Fibroblast of lung (primary cell): ENCODE measurements around the gene NEUROG1. TPM values are rescaled to one million over a fixed set of nuclear protein-coding genes. Genes with fewer than 3 reads are reported as not detected.

Experiments
- DNase-seq, 2 donors: peaks; one replicate each; pipeline versions ENCODE4 v3.0.0 to v3.0.0-alpha.2; 2010; ENCODE audit warnings: low read depth in 2 of 2
- H2AFZ ChIP-seq: 2 replicates; pipeline ENCODE4 v1.5.1; 2012; ENCODE audit warnings: low read length, control low read depth, inconsistent platforms
- H3K27ac ChIP-seq: 2 replicates; pipeline ENCODE4 v1.5.1; 2011; ENCODE audit warnings: low read length, control low read depth; ENCODE audit not compliant: insufficient read depth
- H3K27me3 ChIP-seq: 2 replicates; pipeline ENCODE4 v1.5.1; 2011; ENCODE audit warnings: mild to moderate bottlenecking, low read length; ENCODE audit not compliant: control insufficient read depth, insufficient read depth
- H3K36me3 ChIP-seq: 2 replicates; pipeline ENCODE4 v1.5.1; 2011; ENCODE audit warnings: low read length; ENCODE audit not compliant: control insufficient read depth, insufficient read depth
- H3K4me1 ChIP-seq: 2 replicates; pipeline ENCODE4 v1.5.1; 2011; ENCODE audit warnings: low read length; ENCODE audit not compliant: control insufficient read depth, insufficient read depth; ENCODE audit errors: extremely low read depth
- H3K4me2 ChIP-seq: 2 replicates; pipeline ENCODE4 v1.5.1; 2011; ENCODE audit warnings: low read length, control low read depth; ENCODE audit not compliant: insufficient read depth; ENCODE audit errors: extremely low read depth
- H3K4me3 ChIP-seq, 4 experiments: fragments of 200-600 bp in 1 of 4; sonication (generic) in 1 of 4; replicated peaks in 1 of 4; 2 replicates each; pipeline ENCODE4 v1.5.1; 2011 to 2016; ENCODE audit warnings: low read length in 4 of 4, low read depth in 3 of 4, mild to moderate bottlenecking in 3 of 4, control low read depth in 2 of 4, inconsistent platforms in 1 of 4, mixed read lengths in 1 of 4; ENCODE audit not compliant: insufficient read depth in 1 of 4; ENCODE audit errors: control extremely low read depth in 1 of 4
- H3K79me2 ChIP-seq: 2 replicates; pipeline ENCODE4 v1.5.1; 2012; ENCODE audit warnings: mild to moderate bottlenecking, low read length, inconsistent platforms; ENCODE audit not compliant: control insufficient read depth, insufficient read depth
- H3K9ac ChIP-seq: 2 replicates; pipeline ENCODE4 v1.5.1; 2011; ENCODE audit warnings: mild to moderate bottlenecking, low read length, control low read depth; ENCODE audit not compliant: insufficient read depth
- H3K9me3 ChIP-seq: 2 replicates; pipeline ENCODE4 v1.5.1; 2012; ENCODE audit warnings: low read depth, low read length; ENCODE audit not compliant: control insufficient read depth, insufficient read depth
- H4K20me1 ChIP-seq: 2 replicates; pipeline ENCODE4 v1.5.1; 2011; ENCODE audit warnings: low read length; ENCODE audit not compliant: control insufficient read depth, insufficient read depth; ENCODE audit errors: extremely low read depth
- CTCF ChIP-seq, 2 donors: IDR thresholded peaks in 1 of 2; conservative IDR thresholded peaks in 1 of 2; 1 replicate in 1 of 2; 2 replicates in 1 of 2; pipeline ENCODE4 v1.5.1; 2011 to 2012; ENCODE audit warnings: low read length in 2 of 2, control low read depth in 1 of 2, inconsistent platforms in 1 of 2, low read depth in 1 of 2, mild to moderate bottlenecking in 1 of 2
- EZH2 ChIP-seq: IDR thresholded peaks from 2 replicates; pipeline ENCODE4 v1.5.1; 2012; ENCODE audit warnings: low read length, control low read depth, mild to moderate bottlenecking; ENCODE audit errors: missing control alignments
- polyA plus RNA-seq, 2 donors: library from polyadenylated mRNA; depleted of rRNA in 1 of 2; stranded (reverse) in 1 of 2; unstranded in 1 of 2; fragments of >200 nt; gene quantifications; 2 replicates each; pipeline ENCODE4 v1.2.1, GENCODE V29; 2011 to 2012; ENCODE audit warnings: missing spikeins in 1 of 2
- total RNA-seq: library from RNA; depleted of rRNA; stranded (reverse); fragments of >200 nt; gene quantifications from 2 replicates; pipeline ENCODE4 v1.2.1, GENCODE V29; 2014

Gene NEUROG1
- total and polyA plus RNA-seq, 2 donors (not counting 1 experiment from before 2014, with no cell fraction given) = not detected

DNA sequence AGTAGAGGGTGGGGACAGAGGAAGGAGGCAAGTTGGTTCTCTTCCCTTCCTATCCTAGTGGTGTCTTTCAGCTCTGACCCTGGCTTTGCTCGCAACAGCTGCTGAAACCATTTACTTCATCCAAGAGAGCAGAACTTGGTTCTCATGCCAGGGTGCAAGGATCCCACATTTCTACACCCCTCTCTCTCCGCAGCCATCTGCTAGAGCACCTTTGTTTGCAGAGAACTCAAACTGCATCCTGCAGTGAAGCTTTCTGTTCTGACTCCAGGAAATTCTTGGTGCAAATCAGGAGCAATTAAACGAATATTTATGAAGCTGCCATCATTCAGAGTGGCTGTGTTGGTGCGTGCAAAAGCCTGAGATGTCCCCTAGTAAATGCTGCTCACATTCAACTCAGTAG is 31.9 kb downstream of the NEUROG1 start:
- Histone ChIP-seq H3K79me2 (no peaks in the 10 kb centered on the region), H3K27me3 (no peaks in the 10 kb centered on the region), H3K27ac (no peak overlapping the region), H3K9me3 (no peaks in the 10 kb centered on the region), H3K36me3 (no peaks in the 10 kb centered on the region), H3K4me1 (no peaks in the 10 kb centered on the region), H3K9ac (no peak overlapping the region), H3K4me3 (no peak overlapping the region), H4K20me1 (no peaks in the 10 kb centered on the region), H3K4me2 (no peak overlapping the region), H2AFZ (no peak overlapping the region)
- DNase-seq = no peak
- TF ChIP-seq CTCF (conservative IDR thresholded peaks at IDR 0.05 in 1 of 2, IDR thresholded peaks at IDR 0.05 in 1 of 2; ENCODE audit: low read depth in 1 of 2, low read length in 2 of 2) (no peak), EZH2 (no peak)

DNA sequence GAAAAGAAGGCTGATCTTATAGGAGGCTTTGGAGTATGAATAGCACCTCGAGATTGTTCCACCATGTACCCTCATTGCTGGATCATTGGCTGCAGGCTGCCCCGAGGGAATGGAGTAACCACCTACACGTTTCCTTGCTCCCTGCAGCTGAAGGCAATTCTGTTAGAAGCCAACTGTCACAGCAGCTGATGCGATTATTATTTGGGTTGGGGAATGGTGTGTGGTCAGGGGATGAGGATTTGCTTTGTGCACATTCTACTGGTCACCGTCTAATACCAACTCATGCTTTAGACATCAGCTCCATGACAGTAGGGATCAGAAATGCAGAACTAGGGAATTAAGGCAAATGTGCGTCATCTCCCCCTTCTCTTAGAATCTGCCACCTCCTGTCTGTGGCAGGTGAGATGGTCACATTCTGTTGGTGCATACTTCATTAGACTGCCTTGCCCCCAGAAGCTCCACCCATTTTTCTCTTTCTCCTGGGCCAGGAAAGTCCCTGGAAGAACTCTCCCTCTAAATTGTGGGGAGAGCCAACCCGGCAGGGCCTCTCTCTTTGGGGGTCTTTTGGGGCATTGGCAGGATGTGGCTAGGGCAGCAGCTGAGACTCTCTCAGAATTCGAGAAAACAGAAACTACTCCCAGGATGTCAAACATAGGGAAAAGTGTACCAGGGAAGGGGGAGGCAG is 32.8 kb downstream of the NEUROG1 start:
- H3K27ac ChIP-seq = no peak overlapping the region
- H3K4me1 ChIP-seq = no peaks in the 10 kb centered on the region
- no peaks in the 10 kb centered on the region for H3K27me3 ChIP-seq
- TF ChIP-seq CTCF (conservative IDR thresholded peaks at IDR 0.05 in 1 of 2, IDR thresholded peaks at IDR 0.05 in 1 of 2; ENCODE audit: low read depth in 1 of 2, low read length in 2 of 2) (no peak), EZH2 (no peak)
- DNase-seq = no peak
- H3K36me3 ChIP-seq = no peaks in the 10 kb centered on the region
- H4K20me1 ChIP-seq = no peaks in the 10 kb centered on the region
- H3K4me3 ChIP-seq = no peak overlapping the region
- no peaks in the 10 kb centered on the region for H3K9me3 ChIP-seq
- no peak overlapping the region for H3K4me2 ChIP-seq
- no peaks in the 10 kb centered on the region for H3K79me2 ChIP-seq
- H2AFZ ChIP-seq = no peak overlapping the region
- no peak overlapping the region for H3K9ac ChIP-seq

- Histone ChIP-seq H4K20me1 (no peaks in the 10 kb centered on the region), H3K36me3 (no peaks in the 10 kb centered on the region), H3K9ac (no peak overlapping the region), H3K27me3 (no peaks in the 10 kb centered on the region), H3K4me3 (no peak overlapping the region), H3K9me3 (no peaks in the 10 kb centered on the region), H2AFZ (no peak overlapping the region), H3K4me1 (no peaks in the 10 kb centered on the region), H3K27ac (no peak overlapping the region), H3K79me2 (no peaks in the 10 kb centered on the region), H3K4me2 (no peak overlapping the region)
- no peak for DNase-seq
- no peak for TF ChIP-seq CTCF (conservative IDR thresholded peaks at IDR 0.05 in 1 of 2, IDR thresholded peaks at IDR 0.05 in 1 of 2; ENCODE audit: low read depth in 1 of 2, low read length in 2 of 2)
- TF ChIP-seq EZH2 = no peak
Observed at GRCh38 chr5:135501965-135502364, 33.8 kb downstream of the NEUROG1 start.
